HEK293 (cell line): ENCODE results near the gene ANKRD50.
A peak's percentile ranks its signal among the peaks of the same experiment; 100 is the strongest.

Experiments
- CTCF ChIA-PET: fragments of 350-600 bp; formaldehyde crosslinking; extraction: SDS; loops from one replicate; lab custom pipeline; 2021; ENCODE audit warnings: antibody characterized with exemption; lab: Yijun Ruan, JAX
- POLR2A ChIA-PET: fragments of 300-600 bp; formaldehyde crosslinking; extraction: SDS; loops from one replicate; lab custom pipeline; 2020; ENCODE audit warnings: antibody characterized with exemption, inconsistent platforms; lab: Yijun Ruan, JAX
- H3K27ac ChIP-seq: fragments of 200-500 bp; sonication (Bioruptor generic); 2 replicates; pipeline ENCODE4 v1.5.1; 2014; ENCODE audit warnings: low read depth, low read length, control low read depth, inconsistent platforms; ENCODE audit errors: extremely low read depth
- H3K36me3 ChIP-seq, 2 experiments: fragments of 200-500 bp in 1 of 2; sonication (Bioruptor generic) in 1 of 2; 1 replicate in 1 of 2; 2 replicates in 1 of 2; pipeline ENCODE4 v1.5.1; 2014 to 2017; ENCODE audit warnings: inconsistent platforms in 2 of 2, low read length in 2 of 2; ENCODE audit not compliant: control insufficient read depth in 2 of 2, insufficient read depth in 1 of 2
- H3K4me1 ChIP-seq: fragments of 200-500 bp; sonication (Bioruptor generic); 2 replicates; pipeline ENCODE4 v1.5.1; 2014; ENCODE audit warnings: mild to moderate bottlenecking, low read length, inconsistent platforms; ENCODE audit not compliant: control insufficient read depth, insufficient read depth
- H3K4me3 ChIP-seq: 2 replicates; pipeline ENCODE4 v1.5.1; 2011; ENCODE audit warnings: low read depth, mild to moderate bottlenecking, control low read depth, low read length, moderate library complexity
- H3K9me3 ChIP-seq: fragments of 200-500 bp; sonication (Bioruptor generic); 2 replicates; pipeline ENCODE4 v1.5.1; 2014; ENCODE audit warnings: low read depth, low read length, inconsistent platforms; ENCODE audit not compliant: control insufficient read depth, insufficient read depth
- BCL11A ChIP-seq: fragments of 450-650 bp; formaldehyde crosslinking; IDR thresholded peaks from 2 replicates; pipeline ENCODE4 v1.5.1; 2016; ENCODE audit warnings: low read depth, missing biosample characterization, missing genetic modification characterization
- HOXC10 ChIP-seq: sonication (generic); formaldehyde crosslinking; IDR thresholded peaks from 2 replicates; pipeline ENCODE4 v1.8.1; 2023; ENCODE audit warnings: mild to moderate bottlenecking, missing genetic modification reagents
- KLF1 ChIP-seq: fragments of 450-650 bp; formaldehyde crosslinking; IDR thresholded peaks from 2 replicates; pipeline ENCODE4 v1.5.1; 2016; ENCODE audit warnings: missing biosample characterization, missing genetic modification characterization
- PRDM2 ChIP-seq: fragments of 450-650 bp; formaldehyde crosslinking; IDR thresholded peaks from 2 replicates; pipeline ENCODE4 v1.5.1; 2016; ENCODE audit warnings: missing biosample characterization, missing genetic modification characterization, borderline replicate concordance
- PRDM4 ChIP-seq: fragments of 450-650 bp; formaldehyde crosslinking; IDR thresholded peaks from 2 replicates; pipeline ENCODE4 v1.5.1; 2017; ENCODE audit warnings: missing biosample characterization, missing genetic modification characterization
- REPIN1 ChIP-seq: fragments of 450-650 bp; formaldehyde crosslinking; IDR thresholded peaks from 2 replicates; pipeline ENCODE4 v1.5.1; 2017; ENCODE audit warnings: missing biosample characterization, missing genetic modification characterization, low read depth
- SCRT2 ChIP-seq: fragments of 450-650 bp; formaldehyde crosslinking; IDR thresholded peaks from 2 replicates; pipeline ENCODE4 v1.5.1; 2016; ENCODE audit warnings: missing biosample characterization, missing genetic modification characterization
- SP7 ChIP-seq: fragments of 450-650 bp; formaldehyde crosslinking; IDR thresholded peaks from 2 replicates; pipeline ENCODE4 v1.5.1; 2016; ENCODE audit warnings: missing biosample characterization, missing genetic modification characterization
- ZNF112 ChIP-seq: fragments of 450-650 bp; formaldehyde crosslinking; IDR thresholded peaks from 2 replicates; pipeline ENCODE4 v1.5.0; 2017; ENCODE audit warnings: missing biosample characterization, missing genetic modification characterization
- ZNF138 ChIP-seq: fragments of 450-650 bp; formaldehyde crosslinking; IDR thresholded peaks from 2 replicates; pipeline ENCODE4 v1.5.1; 2016; ENCODE audit warnings: missing biosample characterization, missing genetic modification characterization, borderline replicate concordance
- ZNF140 ChIP-seq: fragments of 450-650 bp; formaldehyde crosslinking; IDR thresholded peaks from 2 replicates; pipeline ENCODE4 v1.5.1; 2016; ENCODE audit warnings: missing biosample characterization, missing genetic modification characterization
- ZNF16 ChIP-seq: fragments of 450-650 bp; formaldehyde crosslinking; IDR thresholded peaks from 2 replicates; pipeline ENCODE4 v1.5.1; 2016; ENCODE audit warnings: low read depth, missing biosample characterization, missing genetic modification characterization
- ZNF221 ChIP-seq: fragments of 450-650 bp; formaldehyde crosslinking; IDR thresholded peaks from 2 replicates; pipeline ENCODE4 v1.5.1; 2017; ENCODE audit warnings: missing biosample characterization, missing genetic modification characterization, borderline replicate concordance
- ZNF37A ChIP-seq: fragments of 450-650 bp; IDR thresholded peaks from 2 replicates; pipeline ENCODE4 v1.5.1; 2018; ENCODE audit warnings: missing biosample characterization, missing genetic modification characterization
- ZNF394 ChIP-seq: fragments of 450-650 bp; formaldehyde crosslinking; IDR thresholded peaks from 2 replicates; pipeline ENCODE4 v1.5.1; 2016; ENCODE audit warnings: missing biosample characterization, missing genetic modification characterization, mild to moderate bottlenecking, moderate library complexity, borderline replicate concordance
- ZNF501 ChIP-seq: fragments of 450-650 bp; formaldehyde crosslinking; IDR thresholded peaks from 2 replicates; pipeline ENCODE4 v1.5.1; 2016; ENCODE audit warnings: missing biosample characterization, missing genetic modification characterization
- ZNF514 ChIP-seq: fragments of 450-650 bp; formaldehyde crosslinking; IDR thresholded peaks from 2 replicates; pipeline ENCODE4 v1.5.1; 2016; ENCODE audit warnings: missing biosample characterization, missing genetic modification characterization
- ZNF529 ChIP-seq: fragments of 450-650 bp; formaldehyde crosslinking; IDR thresholded peaks from 2 replicates; pipeline ENCODE4 v1.5.1; 2017; ENCODE audit warnings: missing genetic modification characterization, missing biosample characterization; ENCODE audit not compliant: insufficient replicate concordance
- ZNF621 ChIP-seq: fragments of 450-650 bp; formaldehyde crosslinking; IDR thresholded peaks from 2 replicates; pipeline ENCODE4 v1.5.1; 2017; ENCODE audit warnings: missing biosample characterization, missing genetic modification characterization
- ZNF792 ChIP-seq: fragments of 450-650 bp; formaldehyde crosslinking; IDR thresholded peaks from 2 replicates; pipeline ENCODE4 v1.5.1; 2016; ENCODE audit warnings: missing biosample characterization, missing genetic modification characterization

Gene ANKRD50

GRCh38 chr4:124644621-124645020, 67.9 kb downstream of the ANKRD50 start:
- Histone ChIP-seq H3K4me1 (no peaks in the 10 kb centered on the region), H3K27ac (no peak overlapping the region)
- POLR2A ChIA-PET, result no interaction called here
- TF ChIP-seq BCL11A (no peak), ZNF112 (tag by site-specific recombination) (no peak), ZNF621 (tag by site-specific recombination) (no peak), HOXC10 (CRISPR knock-in tag) (no peak), ZNF140 (no peak), ZNF501 (tag by site-specific recombination) (no peak), ZNF16 (tag by site-specific recombination) (no peak), ZNF529 (tag by site-specific recombination) (no peak)
- TF ChIP-seq, all 188 proteins: peak for 0
- no peaks in the 10 kb centered on the region for H3K36me3 ChIP-seq
- no peak overlapping the region for H3K4me3 ChIP-seq
- no peaks in the 10 kb centered on the region for H3K9me3 ChIP-seq
- CTCF ChIA-PET, result no interaction called here

- CTCF ChIA-PET, result no interaction called here
- H3K4me3 ChIP-seq, result no peak overlapping the region
- TF ChIP-seq ZNF394, result no peak
- POLR2A ChIA-PET, result no interaction called here
- no peaks in the 10 kb centered on the region for H3K36me3 ChIP-seq
- H3K4me1 ChIP-seq, result no peaks in the 10 kb centered on the region
- H3K27ac ChIP-seq, result no peak overlapping the region
- no peaks in the 10 kb centered on the region for H3K9me3 ChIP-seq
These were observed 69.7 kb downstream of the ANKRD50 start for GRCh38 chr4:124642846-124643245.

GRCh38 chr4:124641715-124642381, 70.7 kb downstream of the ANKRD50 start:
- no peaks in the 10 kb centered on the region for H3K4me1 ChIP-seq
- CTCF ChIA-PET, result no interaction called here
- TF ChIP-seq SCRT2 (tag by site-specific recombination) (0 out of 2 replicates have a peak, but pooled peaks have one; percentile 17), ZNF221 (no peak), ZNF37A (tag by site-specific recombination) (no peak)
- H3K9me3 ChIP-seq, result no peaks in the 10 kb centered on the region
- POLR2A ChIA-PET, result no interaction called here
- H3K27ac ChIP-seq, result no peak overlapping the region
- H3K4me3 ChIP-seq, result no peak overlapping the region
- no peaks in the 10 kb centered on the region for H3K36me3 ChIP-seq

GRCh38 chr4:124640022-124640730, 72.4 kb downstream of the ANKRD50 start:
- H3K4me1 ChIP-seq, result no peaks in the 10 kb centered on the region
- H3K36me3 ChIP-seq, result no peaks in the 10 kb centered on the region
- POLR2A ChIA-PET, result no interaction called here
- H3K4me3 ChIP-seq, result no peak overlapping the region
- no peaks in the 10 kb centered on the region for H3K9me3 ChIP-seq
- no peak overlapping the region for H3K27ac ChIP-seq
- CTCF ChIA-PET, result interaction anchor here (0.6 kb wide), 1 partner anchor 156 kb away, joined by 3 read pairs; no protein-coding TSS in a partner anchor
- TF ChIP-seq PRDM4 (tag by site-specific recombination) (no peak), ZNF138 (tag by site-specific recombination) (no peak), KLF1 (tag by site-specific recombination) (no peak), REPIN1 (no peak), ZNF792 (tag by site-specific recombination) (no peak), ZNF514 (tag by site-specific recombination) (no peak), PRDM2 (no peak), ZNF37A (tag by site-specific recombination) (no peak), SP7 (tag by site-specific recombination) (no peak)
